Activated naive CD8-positive, alpha-beta T cell treated with anti-CD3 and anti-CD28 coated beads, Interleukin-2, amount 10 ng/mL, durations not matched to agents 7 days and 5 days (primary cell): ENCODE measurements around the gene KIF26B. TPM values are rescaled to one million over a fixed set of nuclear protein-coding genes. Genes with fewer than 3 reads are reported as not detected.

Source experiments
- ATAC-seq: fragments of 150-1000 bp; cut with Tn5 transposase; one replicate; pipeline ENCODE4 v1.10.0; 2021; ENCODE audit warnings: low read depth, moderate library complexity
- POLR2A ChIA-PET: fragments of 350-600 bp; sonication (Branson Sonifier 250); formaldehyde crosslinking; loops from one replicate; lab custom pipeline; 2021; ENCODE audit warnings: antibody characterized with exemption; lab: Charles Lee
- DNase-seq: peaks from one replicate; pipeline ENCODE4 v3.0.0; 2021
- H3K27ac Mint-ChIP-seq: one replicate; pipeline ENCODE4 v1.8.0; 2022; ENCODE audit warnings: mild to moderate bottlenecking, mixed read lengths
- H3K27me3 Mint-ChIP-seq: one replicate; pipeline ENCODE4 v1.8.0; 2022; ENCODE audit warnings: mild to moderate bottlenecking, moderate library complexity, mixed read lengths
- H3K36me3 Mint-ChIP-seq: one replicate; pipeline ENCODE4 v1.8.0; 2021; ENCODE audit warnings: mild to moderate bottlenecking, mixed read lengths
- H3K4me1 Mint-ChIP-seq: one replicate; pipeline ENCODE4 v1.8.0; 2021; ENCODE audit warnings: mixed read lengths
- H3K4me3 Mint-ChIP-seq: one replicate; pipeline ENCODE4 v1.8.0; 2022; ENCODE audit warnings: mild to moderate bottlenecking, moderate library complexity, mixed read lengths
- H3K9me3 Mint-ChIP-seq: one replicate; pipeline ENCODE4 v1.8.0; 2021; ENCODE audit warnings: mixed read lengths
- total RNA-seq, 2 experiments: library from RNA; stranded (reverse); gene quantifications; one replicate each; pipeline ENCODE4 v1.2.3, GENCODE V29; 2021

The KIF26B gene
- total RNA-seq, 2 experiments from 2014 or later, result 0.14 TPM; not detected in 1

DNA sequence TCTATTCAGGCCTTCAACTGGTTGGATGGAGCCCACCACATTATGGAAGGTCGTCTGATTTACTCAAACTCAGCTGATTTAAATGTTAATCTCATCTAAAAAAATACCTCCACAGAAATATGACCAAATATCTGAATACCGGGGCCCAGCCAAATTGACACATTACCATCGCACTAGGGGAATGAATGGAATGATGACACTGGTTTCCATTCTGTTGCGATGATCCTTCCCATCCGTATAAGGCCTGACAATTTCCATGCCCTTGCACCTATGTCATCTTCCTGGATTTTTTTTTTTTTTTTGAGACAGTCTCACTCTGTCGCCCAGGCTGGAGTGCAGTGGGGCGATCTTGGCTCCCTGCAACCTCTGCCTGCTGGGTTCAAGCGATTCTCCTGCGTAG, 397.5 kb downstream of the KIF26B start:
- H3K9me3 Mint-ChIP-seq, result peaks cover 2% of the 10 kb centered on the region
- no peak overlapping the region for H3K27ac Mint-ChIP-seq
- peaks cover 6% of the 10 kb centered on the region for H3K27me3 Mint-ChIP-seq
- ATAC-seq, result no peak
- no peaks in the 10 kb centered on the region for H3K4me1 Mint-ChIP-seq
- H3K36me3 Mint-ChIP-seq, result no peaks in the 10 kb centered on the region
- no peak overlapping the region for H3K4me3 Mint-ChIP-seq
- POLR2A ChIA-PET, result no interaction called here
- DNase-seq, result no peak

DNA sequence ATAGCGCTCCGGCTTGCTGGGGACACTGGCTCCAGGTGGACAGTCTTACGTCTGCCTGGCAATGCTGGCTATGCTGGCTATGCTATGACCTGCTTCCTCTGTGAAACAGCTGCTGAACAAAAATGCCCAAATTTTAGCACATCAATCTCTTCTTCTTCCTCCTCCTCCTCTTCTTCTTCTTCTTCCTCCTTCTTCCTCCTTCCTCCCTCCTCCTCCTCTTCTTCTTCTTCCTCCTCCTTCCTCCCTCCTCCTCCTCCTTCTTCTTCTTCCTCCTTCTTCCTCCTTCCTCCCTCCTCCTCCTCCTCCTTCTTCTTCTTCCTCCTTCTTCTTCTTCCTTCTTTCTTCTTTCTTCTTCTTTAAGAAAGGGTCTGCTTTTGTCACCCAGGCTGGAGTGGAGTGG, 401.3 kb downstream of the KIF26B start:
- no peak for ATAC-seq
- no peak overlapping the region for H3K4me3 Mint-ChIP-seq
- no peaks in the 10 kb centered on the region for H3K36me3 Mint-ChIP-seq
- DNase-seq, result no peak
- H3K27me3 Mint-ChIP-seq, result peaks cover 2% of the 10 kb centered on the region
- peaks cover 2% of the 10 kb centered on the region for H3K9me3 Mint-ChIP-seq
- no peak overlapping the region for H3K27ac Mint-ChIP-seq
- H3K4me1 Mint-ChIP-seq, result no peaks in the 10 kb centered on the region
- POLR2A ChIA-PET, result no interaction called here

DNA sequence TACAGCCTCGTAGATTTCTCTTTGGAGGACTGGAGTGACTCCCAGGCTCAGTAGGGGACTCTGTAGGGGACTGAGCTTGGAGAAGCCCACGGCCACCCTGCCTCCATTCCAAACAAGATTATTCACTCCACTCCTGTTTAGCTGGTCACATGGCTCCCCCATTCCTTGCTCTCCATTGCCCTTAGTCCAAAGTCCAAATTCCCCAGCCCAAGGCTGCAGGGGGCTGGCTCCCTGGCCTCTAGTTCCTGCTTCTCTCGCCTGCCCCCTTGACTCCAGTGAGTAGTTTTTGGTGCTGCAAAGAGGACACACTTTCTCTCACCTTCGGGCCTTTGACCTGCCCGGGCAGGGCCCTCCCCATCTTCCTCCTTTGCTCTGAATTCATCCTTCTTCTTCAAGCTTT, 403.3 kb downstream of the KIF26B start:
- no peak for ATAC-seq
- no peaks in the 10 kb centered on the region for H3K4me1 Mint-ChIP-seq
- peaks cover 2% of the 10 kb centered on the region for H3K27me3 Mint-ChIP-seq
- POLR2A ChIA-PET, result no interaction called here
- H3K36me3 Mint-ChIP-seq, result no peaks in the 10 kb centered on the region
- no peak overlapping the region for H3K27ac Mint-ChIP-seq
- no peaks in the 10 kb centered on the region for H3K9me3 Mint-ChIP-seq
- H3K4me3 Mint-ChIP-seq, result no peak overlapping the region
- no peak for DNase-seq

DNA sequence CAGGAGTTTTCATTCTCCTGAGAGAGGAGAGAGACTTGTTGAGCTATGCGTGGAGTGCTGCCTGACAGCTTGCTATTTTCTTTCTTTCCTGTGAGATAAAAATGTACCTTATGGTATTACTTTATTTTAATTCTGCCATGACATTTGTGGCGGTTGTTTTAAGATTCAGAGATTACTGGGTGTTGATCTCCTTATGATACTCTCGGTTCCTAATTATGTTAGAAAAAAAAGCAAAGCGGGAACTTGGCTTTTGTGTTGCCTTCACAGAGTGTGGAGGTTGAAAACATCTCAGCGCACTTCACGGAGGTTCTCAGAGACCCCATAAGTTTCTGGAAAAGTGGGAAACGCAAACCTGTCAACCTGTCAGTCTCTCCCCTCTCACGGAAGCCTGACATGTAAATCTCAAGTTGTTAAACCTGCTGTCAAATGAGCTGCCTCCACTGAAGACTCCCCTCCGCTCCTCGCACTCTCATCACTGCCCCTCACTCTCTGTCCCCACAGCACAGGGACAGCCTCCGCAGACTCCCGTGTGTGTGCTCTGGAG, 405.6 kb downstream of the KIF26B start:
- H3K4me1 Mint-ChIP-seq, result no peaks in the 10 kb centered on the region
- no peak for ATAC-seq

DNA sequence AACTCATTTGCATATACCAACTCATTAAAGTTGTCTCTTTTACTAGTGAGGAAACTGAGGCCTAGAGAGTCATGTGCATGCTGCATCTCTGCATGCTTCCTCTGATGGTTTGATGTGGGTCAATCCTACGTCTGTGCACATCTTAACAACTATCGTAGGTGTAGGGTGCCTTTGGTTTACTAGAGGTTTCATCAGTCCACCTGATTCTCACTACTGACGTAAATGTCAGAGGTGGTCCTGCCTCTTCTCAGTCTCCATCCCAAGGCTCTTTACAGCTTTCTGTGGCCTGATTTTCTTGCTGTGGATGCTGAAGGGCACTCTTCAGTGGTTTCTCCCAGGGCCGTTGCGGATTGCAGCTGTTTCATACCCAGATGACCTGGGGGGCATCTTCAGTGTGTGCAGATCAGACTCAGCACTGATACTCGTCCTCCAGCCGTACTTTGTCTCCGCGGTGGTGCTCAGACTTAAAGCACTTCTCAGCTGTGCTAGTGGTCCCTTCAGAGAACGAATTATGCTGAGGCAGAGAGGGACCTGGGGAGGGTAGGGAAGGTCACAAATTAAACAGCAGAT, 407.0 kb downstream of the KIF26B start:
- H3K36me3 Mint-ChIP-seq, result no peaks in the 10 kb centered on the region
- ATAC-seq (no peak), DNase-seq (no peak)
- POLR2A ChIA-PET, result no interaction called here
- H3K4me3 Mint-ChIP-seq, result no peak overlapping the region
- H3K4me1 Mint-ChIP-seq, result no peaks in the 10 kb centered on the region
- H3K9me3 Mint-ChIP-seq, result no peaks in the 10 kb centered on the region
- H3K27me3 Mint-ChIP-seq, result peaks cover 2% of the 10 kb centered on the region
- no peak overlapping the region for H3K27ac Mint-ChIP-seq

More for the DNA sequence above, 405.6 kb downstream of the KIF26B start:
- H3K9me3 Mint-ChIP-seq, result no peaks in the 10 kb centered on the region
- H3K27ac Mint-ChIP-seq, result no peak overlapping the region
- POLR2A ChIA-PET, result no interaction called here
- peaks cover 2% of the 10 kb centered on the region for H3K27me3 Mint-ChIP-seq
- DNase-seq, result no peak
- no peaks in the 10 kb centered on the region for H3K36me3 Mint-ChIP-seq
- H3K4me3 Mint-ChIP-seq, result no peak overlapping the region

DNA sequence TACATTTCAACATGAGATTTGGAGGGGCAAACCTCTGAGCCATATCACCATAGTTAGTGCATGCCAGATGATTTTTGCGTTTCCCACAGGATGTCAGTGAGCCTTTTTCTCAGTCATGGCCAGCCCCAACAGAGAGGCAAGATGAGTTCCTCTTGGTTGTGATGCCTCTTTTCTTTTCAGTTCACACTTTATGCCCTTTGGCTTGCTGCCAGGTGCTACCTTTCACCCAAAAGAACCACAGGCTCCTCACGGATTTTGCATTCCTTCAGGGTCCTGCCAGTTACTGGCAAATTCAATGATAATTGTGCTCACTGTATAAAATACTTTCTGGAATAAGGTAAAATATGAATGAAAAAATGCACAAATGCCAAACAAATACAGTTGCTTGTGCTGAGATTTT, 411.3 kb downstream of the KIF26B start:
- Mint-ChIP-seq H3K27ac (no peak overlapping the region), H3K9me3 (no peaks in the 10 kb centered on the region), H3K36me3 (no peaks in the 10 kb centered on the region), H3K4me1 (no peaks in the 10 kb centered on the region), H3K27me3 (peaks cover 3% of the 10 kb centered on the region), H3K4me3 (no peak overlapping the region)
- POLR2A ChIA-PET, result no interaction called here
- ATAC-seq (no peak), DNase-seq (no peak)

DNA sequence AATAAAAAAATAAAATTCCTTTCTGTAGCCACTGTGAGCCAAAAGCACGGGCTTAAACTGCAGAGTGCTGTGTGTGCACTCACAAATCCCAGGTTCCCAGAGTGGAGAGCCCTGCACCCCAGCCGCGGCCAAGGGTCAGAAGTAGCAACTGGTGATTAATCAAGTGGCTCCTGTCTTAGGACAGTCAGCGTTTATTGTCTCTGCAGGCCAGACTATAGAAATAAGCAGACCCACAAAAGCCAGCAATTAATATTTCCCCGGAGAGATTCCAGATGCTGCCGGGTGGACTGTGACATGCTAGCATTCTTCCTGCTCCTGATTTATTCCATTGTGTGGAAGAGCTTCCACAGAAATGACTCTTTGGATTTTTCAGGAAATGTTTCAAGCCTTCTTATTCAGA, 412.2 kb downstream of the KIF26B start:
- POLR2A ChIA-PET, result no interaction called here
- H3K27me3 Mint-ChIP-seq, result peaks cover 3% of the 10 kb centered on the region
- no peaks in the 10 kb centered on the region for H3K9me3 Mint-ChIP-seq
- no peaks in the 10 kb centered on the region for H3K36me3 Mint-ChIP-seq
- no peak overlapping the region for H3K4me3 Mint-ChIP-seq
- H3K4me1 Mint-ChIP-seq, result no peaks in the 10 kb centered on the region
- no peak for ATAC-seq
- no peak overlapping the region for H3K27ac Mint-ChIP-seq
- DNase-seq, result no peak

DNA sequence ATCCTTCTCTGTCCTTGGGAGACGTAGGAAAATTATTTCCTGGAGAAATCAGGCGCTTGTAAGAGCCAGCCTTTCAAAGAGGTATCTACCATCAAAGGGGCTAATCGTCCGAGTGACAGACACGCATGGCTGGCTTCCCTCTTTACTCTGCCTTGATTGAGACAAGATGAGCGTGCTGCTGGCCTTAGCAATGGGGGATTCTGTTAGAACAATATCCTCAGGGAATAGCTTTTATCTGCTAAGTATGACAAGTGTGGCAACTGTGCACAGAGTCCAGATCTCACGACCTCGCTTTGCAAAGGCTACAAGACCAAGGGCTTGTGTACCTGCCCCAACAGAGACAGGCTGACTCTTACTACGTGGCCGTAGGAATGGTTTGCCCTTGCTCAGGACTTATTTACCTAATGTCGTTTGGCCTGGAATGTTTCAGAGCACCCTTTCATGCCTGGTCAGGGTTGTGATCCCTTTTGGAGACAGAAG, 417.1 kb downstream of the KIF26B start:
- no peaks in the 10 kb centered on the region for H3K4me1 Mint-ChIP-seq
- peaks cover 3% of the 10 kb centered on the region for H3K27me3 Mint-ChIP-seq
- H3K4me3 Mint-ChIP-seq, result no peak overlapping the region
- POLR2A ChIA-PET, result no interaction called here
- no peaks in the 10 kb centered on the region for H3K36me3 Mint-ChIP-seq
- no peak overlapping the region for H3K27ac Mint-ChIP-seq
- no peak for ATAC-seq
- no peak for DNase-seq
- H3K9me3 Mint-ChIP-seq, result no peaks in the 10 kb centered on the region

DNA sequence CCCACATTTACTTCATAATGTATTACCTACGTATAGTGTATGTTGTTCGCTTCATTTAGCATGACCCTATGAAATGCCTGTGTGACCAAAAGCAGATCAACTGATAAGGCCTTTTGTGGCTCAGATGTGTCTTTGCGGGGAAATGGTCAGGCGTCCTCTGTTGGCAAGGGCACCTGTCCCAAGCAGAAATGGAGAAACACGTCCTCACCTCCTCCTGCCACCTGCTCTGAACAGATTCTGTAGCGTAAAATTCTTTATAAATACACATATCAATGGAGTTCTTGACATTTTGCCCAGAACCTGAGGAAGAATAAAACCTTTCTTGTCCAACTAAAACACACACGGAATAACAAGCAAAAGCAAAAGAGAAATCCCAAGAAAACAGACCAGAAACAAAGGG, 417.9 kb downstream of the KIF26B start:
- H3K4me3 Mint-ChIP-seq, result no peak overlapping the region
- no peaks in the 10 kb centered on the region for H3K9me3 Mint-ChIP-seq
- POLR2A ChIA-PET, result no interaction called here
- no peak overlapping the region for H3K27ac Mint-ChIP-seq
- no peak for ATAC-seq
- DNase-seq, result no peak
- H3K4me1 Mint-ChIP-seq, result no peaks in the 10 kb centered on the region
- H3K27me3 Mint-ChIP-seq, result peaks cover 3% of the 10 kb centered on the region
- no peaks in the 10 kb centered on the region for H3K36me3 Mint-ChIP-seq

DNA sequence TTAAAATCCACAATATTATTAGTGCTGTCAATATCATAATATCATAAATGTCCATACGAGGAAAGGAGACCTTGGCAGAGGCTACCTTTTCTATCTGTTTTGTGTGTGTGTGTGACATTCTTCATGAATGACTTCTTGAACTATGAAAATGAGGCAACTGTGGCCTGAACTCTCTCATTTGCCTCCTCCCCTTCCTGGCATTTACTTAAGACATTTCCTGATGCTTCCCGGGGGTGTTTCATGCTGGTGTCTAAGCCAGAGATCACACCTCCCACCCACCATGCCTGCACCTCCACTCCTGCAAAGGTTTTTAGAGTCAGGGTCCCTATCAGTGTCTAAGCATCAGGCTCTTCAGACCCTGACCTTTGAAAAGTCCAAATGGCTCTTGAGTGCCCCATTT, 420.9 kb downstream of the KIF26B start:
- no peaks in the 10 kb centered on the region for H3K36me3 Mint-ChIP-seq
- POLR2A ChIA-PET, result no interaction called here
- no peaks in the 10 kb centered on the region for H3K4me1 Mint-ChIP-seq
- H3K9me3 Mint-ChIP-seq, result no peaks in the 10 kb centered on the region
- H3K4me3 Mint-ChIP-seq, result no peak overlapping the region
- no peak for DNase-seq
- no peak for ATAC-seq
- H3K27ac Mint-ChIP-seq, result no peak overlapping the region
- no peaks in the 10 kb centered on the region for H3K27me3 Mint-ChIP-seq

DNA sequence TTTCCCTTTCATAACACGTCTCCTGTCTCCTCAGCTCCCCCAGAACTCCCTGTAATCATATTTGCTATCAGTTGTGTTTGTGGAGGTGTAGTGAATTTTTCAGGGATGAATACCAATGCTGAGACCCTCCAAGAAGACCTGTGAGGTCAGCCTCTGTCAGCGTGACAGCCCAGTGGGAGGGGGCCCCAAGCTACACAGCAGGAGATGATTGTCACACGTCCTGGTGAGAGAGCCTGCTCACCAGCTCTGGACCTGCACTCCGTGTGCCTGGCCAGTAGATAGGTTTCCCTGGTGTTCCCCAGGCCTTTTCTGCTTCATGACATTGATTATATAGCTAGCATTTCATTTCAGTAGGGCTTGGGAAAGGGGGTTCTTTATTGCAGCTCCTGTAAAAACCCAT, 421.5 kb downstream of the KIF26B start:
- Mint-ChIP-seq H3K27me3 (no peaks in the 10 kb centered on the region), H3K27ac (no peak overlapping the region), H3K4me1 (no peaks in the 10 kb centered on the region), H3K9me3 (no peaks in the 10 kb centered on the region), H3K36me3 (no peaks in the 10 kb centered on the region), H3K4me3 (no peak overlapping the region)
- POLR2A ChIA-PET, result no interaction called here
- ATAC-seq, result no peak
- DNase-seq, result no peak

DNA sequence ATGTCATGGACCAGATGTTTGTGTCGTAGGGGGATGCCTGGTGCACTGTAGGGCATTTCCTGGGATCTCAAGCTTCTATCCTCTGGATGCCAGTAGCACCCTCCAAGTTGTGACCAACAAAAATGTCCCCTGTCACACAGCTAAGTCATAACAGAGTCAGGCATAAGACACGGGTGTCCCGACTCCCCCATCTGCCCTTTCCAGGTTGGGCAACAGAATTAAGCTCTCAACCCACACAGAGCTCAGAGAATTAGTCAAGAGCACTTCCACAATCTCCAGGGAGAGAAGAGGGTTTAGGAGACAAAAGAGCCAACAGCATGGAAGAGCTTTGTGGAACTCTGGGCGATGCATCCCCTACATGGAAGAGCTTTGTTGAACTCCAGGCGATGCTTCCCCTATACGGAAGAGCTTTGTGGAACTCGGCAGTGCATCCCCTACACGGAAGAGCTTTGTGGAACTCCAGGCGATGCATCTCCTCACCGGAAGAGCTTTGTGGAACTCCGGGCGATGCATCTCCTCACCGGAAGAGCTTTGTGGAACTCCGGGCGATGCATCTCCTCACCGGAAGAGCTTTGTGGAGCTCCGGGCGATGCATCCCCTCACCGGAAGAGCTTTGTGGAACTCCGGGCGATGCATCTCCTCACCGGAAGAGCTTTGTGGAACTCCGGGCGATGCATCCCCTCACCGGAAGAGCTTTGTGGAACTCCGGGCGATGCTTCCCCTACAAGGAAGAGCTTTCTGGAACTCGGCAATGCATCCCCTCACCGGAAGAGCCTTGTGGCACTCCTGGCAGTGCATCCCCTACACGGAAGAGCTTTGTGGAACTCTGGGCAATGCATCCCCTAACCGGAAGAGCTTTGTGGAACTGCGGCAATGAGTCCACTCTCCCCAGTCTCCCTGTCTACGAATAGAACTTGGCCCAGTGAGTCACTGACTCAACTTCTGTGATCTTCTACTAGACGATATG, 422.7 kb downstream of the KIF26B start:
- no peaks in the 10 kb centered on the region for H3K4me1 Mint-ChIP-seq
- ATAC-seq (no peak), DNase-seq (no peak)
- H3K27ac Mint-ChIP-seq, result no peak overlapping the region
- H3K27me3 Mint-ChIP-seq, result no peaks in the 10 kb centered on the region
- POLR2A ChIA-PET, result no interaction called here
- no peaks in the 10 kb centered on the region for H3K36me3 Mint-ChIP-seq
- no peaks in the 10 kb centered on the region for H3K9me3 Mint-ChIP-seq
- H3K4me3 Mint-ChIP-seq, result no peak overlapping the region

DNA sequence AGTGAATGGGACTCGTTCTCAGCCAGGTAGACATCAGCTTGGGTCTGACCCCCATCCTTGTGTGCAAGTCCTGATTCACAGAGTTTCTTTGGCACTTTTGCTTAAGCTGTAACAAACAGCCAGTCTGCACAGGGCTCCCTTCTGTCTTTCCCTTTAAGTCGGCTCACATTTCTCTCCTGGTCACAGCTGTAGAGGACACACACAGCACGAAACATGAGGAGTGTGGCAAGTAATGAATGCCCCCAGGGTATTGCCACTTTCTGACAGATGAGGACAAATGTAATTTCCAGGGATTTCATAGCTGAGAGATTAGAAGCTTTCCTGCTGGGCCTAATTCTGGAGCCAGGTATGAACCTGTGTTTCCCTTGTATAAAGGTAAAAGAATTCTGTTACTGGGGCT, 423.5 kb downstream of the KIF26B start:
- no peak for DNase-seq
- H3K36me3 Mint-ChIP-seq, result no peaks in the 10 kb centered on the region
- H3K4me1 Mint-ChIP-seq, result no peaks in the 10 kb centered on the region
- no peaks in the 10 kb centered on the region for H3K9me3 Mint-ChIP-seq
- H3K27me3 Mint-ChIP-seq, result no peaks in the 10 kb centered on the region
- no peak for ATAC-seq
- H3K27ac Mint-ChIP-seq, result no peak overlapping the region
- H3K4me3 Mint-ChIP-seq, result no peak overlapping the region
- POLR2A ChIA-PET, result no interaction called here

DNA sequence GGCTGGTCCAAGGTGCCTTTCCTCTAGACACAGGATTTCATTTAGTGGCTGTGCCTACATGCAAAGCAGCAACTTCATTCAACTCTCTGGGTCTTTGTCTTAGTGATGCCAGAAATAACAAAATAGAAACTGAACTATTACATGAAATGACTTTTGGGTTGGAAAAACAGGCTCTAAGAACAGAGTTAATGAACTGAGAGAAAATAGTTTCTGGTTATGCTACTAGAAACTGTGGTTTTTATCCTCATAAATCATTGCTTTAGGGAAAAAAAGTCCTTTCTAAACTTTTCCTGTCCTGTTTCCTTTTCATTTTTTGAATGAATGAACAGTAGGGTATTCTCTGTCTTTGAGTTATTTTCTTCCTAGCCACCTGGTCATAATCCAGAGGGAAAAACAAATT, 424.0 kb downstream of the KIF26B start:
- Mint-ChIP-seq H3K4me1 (no peaks in the 10 kb centered on the region), H3K4me3 (no peak overlapping the region), H3K9me3 (no peaks in the 10 kb centered on the region), H3K36me3 (no peaks in the 10 kb centered on the region), H3K27ac (no peak overlapping the region), H3K27me3 (no peaks in the 10 kb centered on the region)
- ATAC-seq (no peak), DNase-seq (no peak)
- POLR2A ChIA-PET, result no interaction called here
